AG20443 (cell line): ENCODE measurements around the gene GLIS1.

Source experiments
- DNase-seq: peaks from one replicate; pipeline ENCODE4 v3.0.0; 2012; ENCODE audit warnings: low spot score, mixed read lengths

Gene GLIS1

DNA sequence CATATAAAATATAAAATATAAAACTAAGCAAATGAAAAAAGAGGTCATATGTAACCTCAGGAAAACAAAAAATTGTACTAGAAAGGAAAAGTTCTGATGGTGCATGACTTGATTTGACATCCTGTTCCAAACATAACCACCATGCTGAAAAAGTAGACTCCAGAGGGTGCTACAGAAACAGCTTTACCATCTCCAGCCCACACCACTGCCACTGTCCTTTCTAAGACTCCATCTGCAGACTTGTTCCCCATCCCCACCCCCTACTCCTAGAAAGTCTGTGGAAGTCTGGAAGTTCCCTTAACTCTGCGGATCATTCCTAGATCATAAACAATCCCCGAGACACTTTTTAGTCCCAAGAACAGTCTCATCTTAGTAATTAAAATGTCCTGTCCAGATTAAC lies 20.5 kb downstream of the GLIS1 start:
- DNase-seq = no peak

- DNase-seq = no peak
Observed at GRCh38 chr1:53717025-53717804, 21.7 kb downstream of the GLIS1 start.

DNA sequence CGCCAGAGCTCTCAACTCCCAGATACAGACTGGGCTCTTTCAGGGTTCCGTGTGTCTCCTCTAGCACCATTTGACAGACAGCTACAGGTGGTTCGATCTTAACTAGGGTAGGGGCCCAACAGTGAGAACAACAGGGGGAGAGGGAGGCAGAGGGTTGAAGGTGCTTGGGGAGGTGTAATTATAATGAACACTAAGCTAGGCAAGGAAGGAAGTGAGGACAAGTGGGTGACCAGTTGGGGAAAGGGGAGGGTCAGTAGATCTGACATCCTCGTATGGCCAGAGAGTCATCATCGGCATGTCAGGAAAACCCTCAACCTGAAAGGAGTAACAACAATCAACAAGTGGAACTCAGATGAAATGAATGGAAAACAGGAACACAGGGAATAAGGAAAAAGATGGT lies 22.8 kb downstream of the GLIS1 start:
- no peak for DNase-seq

GRCh38 chr1:53715478-53715877 lies 23.5 kb downstream of the GLIS1 start:
- DNase-seq = peak; percentile 53

GRCh38 chr1:53712276-53712675 lies 26.7 kb downstream of the GLIS1 start:
- no peak for DNase-seq

DNA sequence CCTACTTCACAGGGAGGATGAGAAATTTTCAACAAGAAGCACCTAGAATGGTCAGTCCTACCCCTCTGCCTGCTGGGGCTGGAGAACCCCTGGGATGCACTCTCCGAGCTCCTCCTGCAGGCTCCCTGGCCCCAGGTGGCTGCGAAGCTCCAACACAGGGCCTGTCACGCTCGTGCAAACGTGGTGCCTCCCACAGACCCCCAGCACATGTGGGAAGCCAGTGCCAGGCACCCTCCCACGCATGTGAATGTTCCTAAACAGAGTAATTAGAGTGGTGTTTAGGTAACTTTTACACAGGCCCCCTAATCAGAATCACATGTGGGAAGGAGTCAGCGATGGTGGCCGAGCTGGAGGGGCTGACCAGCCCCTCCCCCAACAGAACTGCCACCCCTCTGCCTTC lies 28.4 kb downstream of the GLIS1 start:
- no peak for DNase-seq

DNA sequence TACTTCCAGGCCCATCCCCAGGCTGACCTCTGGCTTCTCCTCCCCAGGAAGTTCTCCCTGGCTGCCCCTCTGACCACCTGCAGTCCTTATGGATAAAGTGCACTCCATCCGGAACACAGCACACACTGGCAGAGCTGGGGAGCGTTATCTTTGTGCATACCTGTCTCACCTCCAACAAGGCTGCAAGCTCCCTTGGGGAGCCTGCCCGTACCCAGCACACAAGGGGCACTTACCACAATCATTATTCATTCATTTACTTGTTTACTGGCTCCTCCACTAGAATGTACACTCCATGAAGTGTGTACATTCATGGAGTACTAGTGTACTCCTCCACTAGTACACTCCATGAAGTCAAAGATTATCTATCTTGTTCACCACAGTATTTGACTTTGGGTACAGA lies 30.3 kb downstream of the GLIS1 start:
- no peak for DNase-seq

DNA sequence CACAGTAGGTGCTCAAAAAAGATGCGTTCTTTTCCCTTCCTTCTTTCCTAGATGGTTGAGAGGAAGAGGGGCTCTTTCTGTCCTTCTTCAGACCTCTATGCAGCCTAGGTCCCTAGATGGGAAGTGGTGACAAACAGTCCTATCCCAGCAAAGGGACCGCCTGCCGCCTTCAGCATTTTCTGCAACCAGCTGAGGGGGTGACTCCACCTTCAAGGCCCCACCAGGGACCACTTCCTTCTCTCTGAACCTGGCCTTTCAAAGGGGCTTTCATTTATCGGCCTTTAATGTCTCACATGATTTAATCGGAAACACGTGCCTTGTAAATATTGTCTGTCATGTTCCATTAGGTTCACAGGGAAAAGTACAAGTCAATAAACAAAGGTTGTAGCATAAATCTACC lies 32.6 kb downstream of the GLIS1 start:
- no peak for DNase-seq

GRCh38 chr1:53705446-53706096 lies 33.4 kb downstream of the GLIS1 start:
- no peak for DNase-seq

DNA sequence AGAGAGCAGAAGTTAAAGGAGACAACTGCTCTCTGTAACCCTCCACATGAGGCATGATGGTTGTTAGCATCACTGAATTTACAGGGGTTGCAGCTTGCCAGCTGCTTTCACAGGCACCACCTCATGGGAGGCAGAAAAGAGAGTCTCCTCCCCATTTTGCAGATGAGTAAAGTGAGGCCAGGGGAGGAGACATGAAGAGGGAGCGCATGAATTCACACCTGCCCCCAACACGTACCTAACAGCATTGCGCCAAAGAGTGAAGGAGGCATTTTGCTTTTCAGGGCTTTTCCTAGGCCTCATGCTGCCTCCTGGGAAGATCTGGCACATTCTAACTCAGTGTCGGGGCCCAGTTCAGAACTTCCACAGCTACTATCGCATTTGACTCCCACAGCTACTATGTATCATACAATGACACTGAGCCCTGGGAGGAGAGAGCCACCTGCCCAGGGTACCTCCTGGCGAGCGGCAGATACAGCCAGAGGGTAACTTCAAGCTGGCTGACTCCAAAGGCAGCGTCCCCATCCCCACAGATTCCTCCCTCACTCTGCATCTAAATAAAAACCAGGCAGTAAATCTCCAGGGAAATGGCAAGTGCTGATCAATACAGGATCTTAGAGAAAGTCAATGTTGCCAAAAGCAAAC lies 34.0 kb downstream of the GLIS1 start:
- no peak for DNase-seq

- DNase-seq = no peak
Observed at GRCh38 chr1:53704304-53704703, 34.7 kb downstream of the GLIS1 start.

- no peak for DNase-seq
Observed at GRCh38 chr1:53703174-53703573, 35.8 kb downstream of the GLIS1 start.

- DNase-seq = no peak
Observed at GRCh38 chr1:53702341-53702740, 36.6 kb downstream of the GLIS1 start.

GRCh38 chr1:53700776-53701175 lies 38.2 kb downstream of the GLIS1 start:
- no peak for DNase-seq

DNA sequence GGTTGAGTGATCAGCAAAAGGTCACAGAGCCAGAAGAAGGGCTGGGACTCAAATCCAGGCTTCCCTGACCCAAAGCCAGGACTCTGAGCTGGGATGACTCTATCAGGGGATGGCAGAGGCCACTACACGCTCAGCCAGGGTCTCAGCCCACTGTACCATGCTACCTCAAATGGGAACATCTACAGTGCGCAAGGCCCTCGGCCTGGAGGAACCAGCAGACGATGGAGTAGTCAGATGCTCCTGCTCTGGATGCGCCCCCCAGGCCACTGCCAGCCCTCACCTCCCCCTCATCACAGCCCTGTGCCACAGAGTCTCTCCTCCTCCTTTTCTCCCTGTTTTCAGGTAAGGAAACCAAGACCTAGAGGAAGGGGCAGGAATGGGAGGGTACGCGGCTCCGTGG lies 39.0 kb downstream of the GLIS1 start:
- no peak for DNase-seq

DNA sequence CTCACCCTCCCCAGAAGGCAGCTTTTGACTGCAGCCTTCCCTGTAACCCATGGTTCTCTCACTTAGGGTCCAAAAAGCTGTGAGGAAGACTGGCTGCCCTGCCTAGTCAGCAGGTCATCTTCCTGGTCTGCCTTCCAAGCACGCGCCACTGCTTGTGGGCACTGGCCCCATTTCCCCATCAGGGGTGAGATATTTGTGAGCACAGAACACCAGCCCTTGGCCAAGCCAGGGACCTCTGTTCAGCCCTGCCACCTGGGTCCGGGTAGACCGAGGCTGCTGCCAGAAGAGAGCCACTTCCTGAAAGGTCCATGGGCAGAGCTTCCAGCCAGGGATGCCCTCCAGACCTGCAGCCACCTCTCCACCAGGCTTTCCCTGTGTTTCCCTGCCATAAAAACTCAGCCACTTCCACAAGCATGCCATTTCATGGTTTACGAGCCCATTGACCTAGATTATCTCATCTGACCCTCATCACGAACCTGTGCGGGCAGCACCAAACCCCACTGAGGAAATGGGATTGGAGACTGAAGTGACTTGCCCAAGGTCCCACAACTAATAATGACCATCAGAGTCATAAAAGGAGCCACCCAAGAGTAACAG lies 40.5 kb downstream of the GLIS1 start:
- no peak for DNase-seq

DNA sequence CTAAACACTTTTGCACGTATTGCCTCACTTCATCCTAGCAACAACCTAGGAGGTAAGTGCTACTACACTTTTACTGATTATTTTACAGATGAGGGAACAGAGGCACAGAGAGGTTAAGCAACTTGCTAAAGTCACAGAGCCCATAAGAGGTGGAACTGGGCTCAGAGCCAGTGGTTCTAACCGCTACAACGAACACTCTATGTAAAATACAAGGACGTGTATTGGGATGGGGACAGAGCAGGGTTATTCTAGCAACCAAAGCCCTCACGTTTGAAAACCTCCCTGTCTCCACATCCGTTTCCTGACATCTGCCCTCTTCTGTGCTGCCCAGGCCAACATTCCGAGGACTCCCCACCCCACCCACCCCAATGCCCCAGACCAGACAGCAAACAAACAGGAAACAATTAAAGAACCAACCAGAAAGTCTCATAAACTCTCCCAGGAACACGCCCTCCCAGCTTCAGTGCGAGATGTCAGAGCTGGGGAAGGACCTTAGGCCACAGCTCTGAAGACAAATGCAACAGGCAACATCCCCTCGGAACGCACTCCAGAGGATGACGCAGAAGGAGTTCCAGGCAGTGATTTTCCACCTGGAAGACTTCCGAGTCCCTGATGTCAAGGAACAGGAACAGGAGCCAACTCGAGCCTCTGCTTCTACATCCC lies 41.1 kb downstream of the GLIS1 start:
- DNase-seq = peak; percentile 86

DNA sequence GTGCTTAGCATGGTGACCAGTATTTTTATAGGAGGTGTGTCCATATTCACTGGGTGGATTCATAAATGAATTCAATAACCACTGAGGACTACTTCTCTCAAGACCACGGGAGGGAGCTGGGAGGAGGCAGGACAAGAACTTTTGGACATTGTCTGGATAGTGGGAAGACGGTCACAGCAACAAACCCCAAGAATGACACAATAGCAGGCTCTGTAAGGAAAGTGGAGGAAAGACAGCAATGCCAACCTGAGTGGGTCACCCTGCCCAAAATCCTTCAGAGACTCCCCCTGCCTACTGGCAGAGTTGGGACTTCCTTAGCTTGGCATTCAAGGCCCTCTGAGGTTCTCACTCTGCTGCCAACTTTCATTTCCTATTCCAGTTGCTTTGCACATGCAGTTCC lies 42.0 kb downstream of the GLIS1 start:
- DNase-seq = no peak

- no peak for DNase-seq
Observed at GRCh38 chr1:53696571-53696970, 42.4 kb downstream of the GLIS1 start.

DNA sequence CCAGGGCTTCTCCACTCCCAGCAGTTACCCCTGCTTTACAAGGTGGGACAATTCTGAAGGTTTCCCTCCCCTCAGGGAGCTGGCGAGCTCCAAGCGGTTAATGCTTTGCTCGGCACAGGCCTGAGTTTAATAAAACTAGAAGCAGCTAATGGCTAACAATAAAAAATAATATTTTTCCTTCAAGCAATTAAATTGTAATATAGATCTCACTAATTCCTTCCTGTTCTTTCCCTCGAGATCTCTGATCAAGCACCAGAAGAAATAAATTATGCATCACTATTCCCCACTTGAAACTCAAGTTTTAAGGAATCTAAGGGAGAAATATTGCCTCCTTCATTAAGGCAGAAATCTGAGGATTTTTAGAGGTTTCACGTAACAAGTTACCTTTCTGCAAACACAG lies 42.9 kb downstream of the GLIS1 start:
- no peak for DNase-seq

GRCh38 chr1:53695116-53695515 lies 43.8 kb downstream of the GLIS1 start:
- DNase-seq = no peak

GRCh38 chr1:53694718-53695091 lies 44.3 kb downstream of the GLIS1 start:
- DNase-seq = no peak
